Keratinocyte (primary cell): ENCODE data around the gene MAD1L1. TPM values are rescaled to one million over a fixed set of nuclear protein-coding genes. Genes with fewer than 3 reads are reported as not detected.

Source experiments
- DNase-seq: peaks from one replicate; pipeline ENCODE4 v3.0.0-alpha.2; 2011; ENCODE audit warnings: low read depth, missing footprints, low spot score
- FAIRE-seq: peaks from 2 replicates; lab custom pipeline; 2011; peaks lifted over from hg19 to GRCh38; lab: Jason Lieb, UNC
- H2AFZ ChIP-seq: 2 replicates; pipeline ENCODE4 v1.6.0; 2012; ENCODE audit warnings: low read length, control low read depth, inconsistent platforms; ENCODE audit not compliant: control insufficient read depth
- H3K27ac ChIP-seq: 2 replicates; pipeline ENCODE4 v1.5.1; 2011; ENCODE audit warnings: low read length; ENCODE audit not compliant: control insufficient read depth, insufficient read depth
- H3K27me3 ChIP-seq: 3 replicates; pipeline ENCODE4 v1.6.0; 2011; ENCODE audit warnings: low read length; ENCODE audit not compliant: control insufficient read depth, insufficient read depth; ENCODE audit errors: extremely low read depth
- H3K36me3 ChIP-seq, 2 experiments: 2 replicates in 1 of 2; 3 replicates in 1 of 2; pipeline ENCODE4 v1.5.1; 2011; ENCODE audit warnings: low read length in 2 of 2, mild to moderate bottlenecking in 1 of 2; ENCODE audit not compliant: control insufficient read depth in 2 of 2, insufficient read depth in 2 of 2; ENCODE audit errors: extremely low read depth in 1 of 2
- H3K4me1 ChIP-seq: 3 replicates; pipeline ENCODE4 v1.5.1; 2011; ENCODE audit warnings: low read length; ENCODE audit not compliant: control insufficient read depth, insufficient read depth; ENCODE audit errors: extremely low read depth
- H3K4me2 ChIP-seq: 3 replicates; pipeline ENCODE4 v1.6.0; 2011; ENCODE audit warnings: low read depth, low read length; ENCODE audit not compliant: control insufficient read depth, insufficient read depth; ENCODE audit errors: extremely low read depth
- H3K4me3 ChIP-seq, 3 experiments: fragments of 200-600 bp in 1 of 3; sonication (generic) in 1 of 3; 2 replicates in 2 of 3; 3 replicates in 1 of 3; pipeline ENCODE4 v1.5.1; 2011 to 2016; ENCODE audit warnings: low read length in 3 of 3, mild to moderate bottlenecking in 3 of 3, control low read depth in 2 of 3, inconsistent platforms in 1 of 3, low read depth in 1 of 3, mixed read lengths in 1 of 3, mixed run types in 1 of 3, moderate library complexity in 1 of 3; ENCODE audit not compliant: control insufficient read depth in 2 of 3, insufficient read depth in 2 of 3; ENCODE audit errors: extremely low read depth in 1 of 3
- H3K79me2 ChIP-seq: 2 replicates; pipeline ENCODE4 v1.6.0; 2012; ENCODE audit warnings: low read length; ENCODE audit not compliant: control insufficient read depth, insufficient read depth
- H3K9ac ChIP-seq: 3 replicates; pipeline ENCODE4 v1.6.0; 2011; ENCODE audit warnings: low read length; ENCODE audit not compliant: control insufficient read depth, insufficient read depth; ENCODE audit errors: extremely low read depth
- H3K9me1 ChIP-seq: 3 replicates; pipeline ENCODE4 v1.6.0; 2011; ENCODE audit warnings: low read length; ENCODE audit not compliant: control insufficient read depth, insufficient read depth; ENCODE audit errors: extremely low read depth
- H3K9me3 ChIP-seq: 2 replicates; pipeline ENCODE4 v1.5.1; 2012; ENCODE audit warnings: low read depth, low read length; ENCODE audit not compliant: control insufficient read depth
- H4K20me1 ChIP-seq: 3 replicates; pipeline ENCODE4 v1.6.0; 2011; ENCODE audit warnings: low read length; ENCODE audit not compliant: control insufficient read depth, insufficient read depth; ENCODE audit errors: extremely low read depth
- CTCF ChIP-seq, 3 experiments: IDR thresholded peaks in 1 of 3; conservative IDR thresholded peaks in 1 of 3; optimal IDR thresholded peaks in 1 of 3; 2 replicates in 2 of 3; 3 replicates in 1 of 3; pipeline versions ENCODE3 to v1.5.1; 2011; ENCODE audit warnings: low read length in 3 of 3, mild to moderate bottlenecking in 3 of 3, moderate library complexity in 2 of 3, control low read depth in 1 of 3, inconsistent platforms in 1 of 3; ENCODE audit not compliant: insufficient read depth in 2 of 3; ENCODE audit errors: extremely low read depth in 1 of 3
- EZH2 ChIP-seq: IDR thresholded peaks from one replicate; pipeline ENCODE4 v1.6.1; 2012; ENCODE audit warnings: inconsistent platforms, mild to moderate bottlenecking, low read length, moderate library complexity
- dilution Hi-C: fragments of 300-500 bp; cut with MboI; formaldehyde crosslinking; loops from one replicate; pipeline ENCODE4 v1.7.0; 2020; ENCODE audit warnings: low sequenced_read_pairs; ENCODE audit not compliant: extremely low pct_ligation_motif_present
- polyA plus RNA-seq, 5 experiments: library from polyadenylated mRNA; depleted of rRNA in 3 of 5; stranded (reverse) in 3 of 5; stranded (forward) in 1 of 5; unstranded in 1 of 5; fragments of >200 nt; gene quantifications; 1 replicate in 1 of 5; 2 replicates in 3 of 5; 3 replicates in 1 of 5; pipeline versions ENCODE4 v1.2.1 to v1.2.3, GENCODE V29; 2011 to 2012; ENCODE audit warnings: missing spikeins in 2 of 5, low read depth in 1 of 5, low replicate concordance in 1 of 5

Gene MAD1L1
- polyA plus RNA-seq, 1 donor (not counting 4 experiments of a cell fraction or from before 2014, with no cell fraction given), result 18.0 TPM

DNA sequence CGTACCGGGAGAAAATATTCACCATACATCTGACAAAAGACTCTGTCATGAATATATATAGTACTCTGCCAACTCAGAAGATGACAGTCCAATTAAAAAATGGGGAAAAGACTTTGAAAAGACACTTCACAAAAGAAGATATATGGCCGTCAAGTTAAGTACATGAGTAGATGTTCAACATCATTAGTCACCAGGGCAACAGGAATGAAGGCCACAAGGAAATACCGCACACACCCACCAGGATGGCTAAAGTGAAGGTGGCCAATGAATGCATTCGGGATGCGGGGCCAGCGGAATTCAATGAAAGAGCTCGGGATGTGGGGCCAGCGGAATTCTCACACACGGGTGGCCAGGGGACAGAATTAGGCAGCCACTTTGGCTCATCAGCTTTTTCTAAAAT is 42.2 kb downstream of the MAD1L1 start:
- H3K9ac ChIP-seq, result no peak overlapping the region
- no peak overlapping the region for H2AFZ ChIP-seq
- H3K4me3 ChIP-seq, result no peak overlapping the region
- H3K36me3 ChIP-seq, result peaks cover 0 to 5% of the 10 kb centered on the region in 2 experiments
- no peak for TF ChIP-seq EZH2
- no peak for TF ChIP-seq CTCF (optimal IDR thresholded peaks at IDR 0.05 in 1 of 3, IDR thresholded peaks at IDR 0.05 in 1 of 3, conservative IDR thresholded peaks at IDR 0.05 in 1 of 3; ENCODE audit: extremely low read depth in 1 of 3, insufficient read depth in 2 of 3, low read length in 3 of 3)
- no peaks in the 10 kb centered on the region for H4K20me1 ChIP-seq
- FAIRE-seq (no peak), DNase-seq (no peak)
- dilution Hi-C loops, result no loop called here
- H3K4me2 ChIP-seq, result no peak overlapping the region
- H3K9me3 ChIP-seq, result no peaks in the 10 kb centered on the region
- no peaks in the 10 kb centered on the region for H3K27me3 ChIP-seq
- peaks cover 5% of the 10 kb centered on the region for H3K79me2 ChIP-seq
- peaks cover 4% of the 10 kb centered on the region for H3K4me1 ChIP-seq
- no peaks in the 10 kb centered on the region for H3K9me1 ChIP-seq
- H3K27ac ChIP-seq, result no peak overlapping the region

- Histone ChIP-seq H3K27ac (no peak overlapping the region), H3K9me3 (no peaks in the 10 kb centered on the region), H3K9ac (no peak overlapping the region), H3K4me2 (no peak overlapping the region), H3K79me2 (peaks cover 5% of the 10 kb centered on the region), H3K4me3 (no peak overlapping the region), H4K20me1 (no peaks in the 10 kb centered on the region), H2AFZ (no peak overlapping the region), H3K36me3 (no peaks in the 10 kb centered on the region), H3K9me1 (no peaks in the 10 kb centered on the region), H3K4me1 (no peaks in the 10 kb centered on the region), H3K27me3 (no peaks in the 10 kb centered on the region)
- TF ChIP-seq CTCF (optimal IDR thresholded peaks at IDR 0.05 in 1 of 3, IDR thresholded peaks at IDR 0.05 in 1 of 3, conservative IDR thresholded peaks at IDR 0.05 in 1 of 3; ENCODE audit: extremely low read depth in 1 of 3, insufficient read depth in 2 of 3, low read length in 3 of 3) (no peak), EZH2 (no peak)
- no peak for FAIRE-seq
- DNase-seq, result no peak
- dilution Hi-C loops, result no loop called here
Observed at GRCh38 chr7:2186166-2186565, 46.6 kb downstream of the MAD1L1 start.
